Measurements from ENCODE around the gene CREBRF.

DNA sequence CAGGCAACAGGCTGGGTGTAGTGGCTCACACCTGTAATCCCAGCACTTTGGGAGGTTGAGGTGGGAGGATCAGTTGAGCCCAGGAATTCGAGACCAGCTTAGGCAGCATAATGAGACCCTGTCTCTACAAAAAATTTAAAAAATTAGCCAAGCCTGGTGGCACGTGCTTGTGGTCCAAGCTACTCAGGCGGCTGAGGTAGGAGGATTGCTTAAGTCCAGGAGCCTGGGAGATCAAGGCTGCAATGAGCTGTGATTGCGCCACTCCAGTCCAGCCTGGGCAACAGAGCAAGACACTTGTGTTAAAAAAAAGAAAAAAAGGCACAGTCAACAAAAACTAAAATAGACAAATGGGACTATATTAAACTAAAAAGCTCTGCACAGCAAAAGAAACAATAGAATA is 43.3 kb upstream of the CREBRF start:
- no peak for TF ChIP-seq YY1 (IDR thresholded peaks at IDR 0.05; ENCODE audit: insufficient read depth, insufficient read length)
- TF ChIP-seq ZNF274 (IDR thresholded peaks at IDR 0.05; ENCODE audit: low read depth, low read length), result no peak
- TF ChIP-seq SUZ12 (IDR thresholded peaks at IDR 0.05; ENCODE audit: extremely low read depth, insufficient read depth, insufficient read length), result no peak
